Activated T-helper 17 cell treated with anti-CD3 and anti-CD28 coated beads, Interleukin-2, amount 50 U/mL, for 72 hours (primary cell): ENCODE results near the gene SCN9A. TPM values are rescaled to one million over a fixed set of nuclear protein-coding genes. Genes with fewer than 3 reads are reported as not detected.
A peak's percentile ranks its signal among the peaks of the same experiment; 100 is the strongest.
"Not testable (repeated sequence)": the region's sequence is repeated elsewhere in the genome, so short reads cannot be mapped to it uniquely, and the experiment has no call there.

Experiments used
- ATAC-seq: fragments of 150-1000 bp; cut with Tn5 transposase; replicated peaks from 2 replicates; pipeline ENCODE4 v1.10.0; 2021; ENCODE audit warnings: mild to moderate bottlenecking, moderate library complexity
- H3K27ac Mint-ChIP-seq: one replicate; pipeline ENCODE4 v1.8.0; 2022; ENCODE audit warnings: mixed read lengths
- H3K27me3 Mint-ChIP-seq: one replicate; pipeline ENCODE4 v1.8.0; 2022; ENCODE audit warnings: mixed read lengths
- H3K36me3 Mint-ChIP-seq: one replicate; pipeline ENCODE4 v1.8.0; 2022; ENCODE audit warnings: low read depth, mild to moderate bottlenecking, mixed read lengths
- H3K4me1 Mint-ChIP-seq: one replicate; pipeline ENCODE4 v1.8.0; 2022; ENCODE audit warnings: mixed read lengths
- H3K4me3 Mint-ChIP-seq: one replicate; pipeline ENCODE4 v1.8.0; 2022; ENCODE audit warnings: mild to moderate bottlenecking, mixed read lengths
- H3K9me3 Mint-ChIP-seq: one replicate; pipeline ENCODE4 v1.8.0; 2022; ENCODE audit warnings: mixed read lengths
- total RNA-seq, 2 donors: library from RNA; stranded (reverse); gene quantifications; one replicate each; pipeline ENCODE4 v1.2.3, GENCODE V29; 2022

Gene SCN9A
- total RNA-seq, result not detected

- ATAC-seq, result peak; percentile 32
- Mint-ChIP-seq H3K9me3 (no peaks in the 10 kb centered on the region), H3K27me3 (peaks cover 23% of the 10 kb centered on the region), H3K27ac (no peak within 1 kb of the TSS), H3K4me1 (no peaks in the 10 kb centered on the region), H3K4me3 (peak within 1 kb of the TSS; percentile 57), H3K36me3 (no peaks in the 10 kb centered on the region)
Measured at GRCh38 chr2:166375736-166376487, at the start of gene SCN9A. Gene SCN9A, minus strand, starts transcription at chr2:166375944. Its CDS starts 64,188 bp downstream, at chr2:166311756.

- Mint-ChIP-seq H3K9me3 (no peaks in the 10 kb centered on the region), H3K36me3 (no peaks in the 10 kb centered on the region), H3K27ac (no peak overlapping the region), H3K4me3 (no peak overlapping the region), H3K4me1 (no peaks in the 10 kb centered on the region), H3K27me3 (no peaks in the 10 kb centered on the region)
- no peak for ATAC-seq
Measured at GRCh38 chr2:166424841-166425240, 49.1 kb upstream of the SCN9A start.

GRCh38 chr2:166419616-166419934, 43.8 kb upstream of the SCN9A start:
- no peaks in the 10 kb centered on the region for H3K9me3 Mint-ChIP-seq
- H3K36me3 Mint-ChIP-seq, result no peaks in the 10 kb centered on the region
- H3K27ac Mint-ChIP-seq, result no peak overlapping the region
- no peaks in the 10 kb centered on the region for H3K27me3 Mint-ChIP-seq
- no peak for ATAC-seq
- no peak overlapping the region for H3K4me3 Mint-ChIP-seq
- no peaks in the 10 kb centered on the region for H3K4me1 Mint-ChIP-seq

- Mint-ChIP-seq H3K4me1 (no peaks in the 10 kb centered on the region), H3K9me3 (no peaks in the 10 kb centered on the region), H3K27ac (no peak overlapping the region), H3K36me3 (no peaks in the 10 kb centered on the region), H3K27me3 (no peaks in the 10 kb centered on the region), H3K4me3 (no peak overlapping the region)
- ATAC-seq, result no peak
Measured at GRCh38 chr2:166418853-166419615, 43.3 kb upstream of the SCN9A start.

- H3K9me3 Mint-ChIP-seq, result no peaks in the 10 kb centered on the region
- no peaks in the 10 kb centered on the region for H3K36me3 Mint-ChIP-seq
- ATAC-seq, result no peak
- no peaks in the 10 kb centered on the region for H3K27me3 Mint-ChIP-seq
- H3K27ac Mint-ChIP-seq, result no peak overlapping the region
- no peak overlapping the region for H3K4me3 Mint-ChIP-seq
- H3K4me1 Mint-ChIP-seq, result no peaks in the 10 kb centered on the region
Measured at GRCh38 chr2:166417669-166418068, 41.9 kb upstream of the SCN9A start.

- no peaks in the 10 kb centered on the region for H3K36me3 Mint-ChIP-seq
- no peaks in the 10 kb centered on the region for H3K4me1 Mint-ChIP-seq
- H3K4me3 Mint-ChIP-seq, result no peak overlapping the region
- peaks cover 3% of the 10 kb centered on the region for H3K9me3 Mint-ChIP-seq
- no peaks in the 10 kb centered on the region for H3K27me3 Mint-ChIP-seq
- no peak overlapping the region for H3K27ac Mint-ChIP-seq
- no peak for ATAC-seq
Measured at GRCh38 chr2:166413255-166413654, 37.5 kb upstream of the SCN9A start.

GRCh38 chr2:166411473-166412230, 35.9 kb upstream of the SCN9A start:
- no peak for ATAC-seq
- H3K4me1 Mint-ChIP-seq, result no peaks in the 10 kb centered on the region
- H3K4me3 Mint-ChIP-seq, result no peak overlapping the region
- H3K27ac Mint-ChIP-seq, result no peak overlapping the region
- no peaks in the 10 kb centered on the region for H3K36me3 Mint-ChIP-seq
- no peaks in the 10 kb centered on the region for H3K27me3 Mint-ChIP-seq
- peaks cover 4% of the 10 kb centered on the region for H3K9me3 Mint-ChIP-seq

GRCh38 chr2:166410828-166411472, 35.2 kb upstream of the SCN9A start:
- H3K36me3 Mint-ChIP-seq, result no peaks in the 10 kb centered on the region
- H3K4me3 Mint-ChIP-seq, result no peak overlapping the region
- no peak overlapping the region for H3K27ac Mint-ChIP-seq
- H3K27me3 Mint-ChIP-seq, result no peaks in the 10 kb centered on the region
- ATAC-seq, result no peak
- H3K4me1 Mint-ChIP-seq, result no peaks in the 10 kb centered on the region
- H3K9me3 Mint-ChIP-seq, result peaks cover 4% of the 10 kb centered on the region

GRCh38 chr2:166407746-166408145, 32.0 kb upstream of the SCN9A start:
- H3K4me1 Mint-ChIP-seq, H3K27ac Mint-ChIP-seq: not testable (repeated sequence)

GRCh38 chr2:166406374-166406773, 30.6 kb upstream of the SCN9A start:
- Mint-ChIP-seq H3K27ac (no peak overlapping the region), H3K4me1 (no peaks in the 10 kb centered on the region), H3K27me3 (no peaks in the 10 kb centered on the region), H3K9me3 (peaks cover 4% of the 10 kb centered on the region), H3K4me3 (no peak overlapping the region), H3K36me3 (no peaks in the 10 kb centered on the region)
- no peak for ATAC-seq

More at GRCh38 chr2:166407746-166408145, 32.0 kb upstream of the SCN9A start:
- H3K27me3 Mint-ChIP-seq, H3K4me3 Mint-ChIP-seq, H3K36me3 Mint-ChIP-seq, ATAC-seq, H3K9me3 Mint-ChIP-seq: not testable (repeated sequence)

- ATAC-seq, result no peak
- no peak overlapping the region for H3K27ac Mint-ChIP-seq
- H3K9me3 Mint-ChIP-seq, result peaks cover 4% of the 10 kb centered on the region
Measured at GRCh38 chr2:166405569-166405926, 29.8 kb upstream of the SCN9A start.

GRCh38 chr2:166404831-166405568, 29.3 kb upstream of the SCN9A start:
- no peaks in the 10 kb centered on the region for H3K4me1 Mint-ChIP-seq

More at GRCh38 chr2:166405569-166405926, 29.8 kb upstream of the SCN9A start:
- no peaks in the 10 kb centered on the region for H3K36me3 Mint-ChIP-seq
- H3K4me3 Mint-ChIP-seq, result no peak overlapping the region
- no peaks in the 10 kb centered on the region for H3K4me1 Mint-ChIP-seq
- H3K27me3 Mint-ChIP-seq, result no peaks in the 10 kb centered on the region

GRCh38 chr2:166394245-166394644, 18.5 kb upstream of the SCN9A start:
- Mint-ChIP-seq H3K27ac (no peak overlapping the region), H3K9me3 (peaks cover 6% of the 10 kb centered on the region), H3K27me3 (no peaks in the 10 kb centered on the region), H3K4me3 (no peak overlapping the region), H3K4me1 (no peaks in the 10 kb centered on the region), H3K36me3 (no peaks in the 10 kb centered on the region)
- ATAC-seq, result no peak

More at GRCh38 chr2:166404831-166405568, 29.3 kb upstream of the SCN9A start:
- Mint-ChIP-seq H3K27me3 (no peaks in the 10 kb centered on the region), H3K27ac (no peak overlapping the region), H3K9me3 (peaks cover 4% of the 10 kb centered on the region), H3K36me3 (no peaks in the 10 kb centered on the region), H3K4me3 (no peak overlapping the region)
- ATAC-seq, result no peak

- Mint-ChIP-seq H3K9me3 (peaks cover 6% of the 10 kb centered on the region), H3K36me3 (no peaks in the 10 kb centered on the region), H3K27ac (no peak overlapping the region), H3K4me3 (no peak overlapping the region), H3K4me1 (no peaks in the 10 kb centered on the region), H3K27me3 (no peaks in the 10 kb centered on the region)
- no peak for ATAC-seq
Measured at GRCh38 chr2:166393008-166393407, 17.3 kb upstream of the SCN9A start.
